Posterior vena cava (tissue), 2 donors: ENCODE results near the gene KLF1. TPM values are rescaled to one million over a fixed set of nuclear protein-coding genes. Genes with fewer than 3 reads are reported as not detected.
"Not testable (repeated sequence)": the region's sequence is repeated elsewhere in the genome, so short reads cannot be mapped to it uniquely, and the experiment has no call there.

ENCODE experiments used
- DNase-seq: peaks from one replicate; pipeline ENCODE4 v3.0.0-alpha.2; 2020; ENCODE audit warnings: low spot score
- intact Hi-C, 2 donors: fragments of 100-400 bp; cut with DNase I; formaldehyde crosslinking; loops; one replicate each; pipeline versions ENCODE4 v1.14.1 to v1.14.2; 2022 to 2023
- total RNA-seq, 2 donors: library from RNA; stranded (reverse); fragmentation: NEBNext Ultra II Directional; extraction: Animal tissue kit (Norgen Biotek cat#: 25700); gene quantifications; one replicate each; pipeline ENCODE4 v1.2.1, GENCODE V29; 2021
- donor health status: DM: yes; HTN: yes; CAD: no.
- donor health status: DM: yes; HTN: yes; CAD: no.

Gene KLF1
- total RNA-seq, 2 donors from 2014 or later = 0.33 TPM; not detected in 1

DNA sequence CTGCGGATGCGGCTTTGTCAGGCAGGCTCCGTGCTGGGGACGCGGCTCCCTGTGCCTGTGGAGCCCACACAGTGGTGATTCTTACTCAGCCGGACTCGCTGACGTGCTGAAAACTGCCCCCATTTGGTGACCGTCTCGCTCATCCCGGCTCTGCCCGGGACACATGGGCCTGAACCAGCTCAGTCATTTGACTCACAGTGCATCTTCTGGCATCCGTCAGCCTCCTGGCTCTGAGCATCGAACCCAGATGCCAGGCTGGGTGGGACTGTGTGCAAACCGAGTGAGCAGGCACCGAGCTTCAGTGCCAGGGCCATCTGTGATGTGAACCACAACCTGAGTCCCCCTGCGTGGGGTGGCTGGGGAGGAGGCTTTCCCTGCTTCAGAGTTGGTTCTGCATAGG lies 9.5 kb upstream of the KLF1 start:
- intact Hi-C loops = no loop called here
- no peak for DNase-seq

DNA sequence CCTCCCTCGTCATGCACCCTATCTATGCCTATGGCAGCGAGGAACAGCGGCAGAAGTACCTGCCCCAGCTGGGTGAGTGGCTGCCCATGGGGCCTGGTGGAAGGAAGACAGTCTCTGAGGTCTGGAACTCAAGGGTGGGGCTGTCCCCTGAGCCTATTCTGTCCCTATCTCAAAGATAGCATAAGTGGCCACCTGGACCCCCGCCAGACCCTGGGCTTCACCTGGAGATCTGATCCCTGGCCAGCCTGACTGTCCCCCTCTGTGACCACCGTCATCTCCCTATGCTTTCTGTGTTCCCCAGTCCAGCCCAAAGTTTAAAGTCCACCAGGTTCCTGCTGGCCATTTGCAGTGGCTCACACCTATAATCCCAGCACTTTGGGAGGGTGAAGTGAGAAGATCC lies 6.6 kb upstream of the KLF1 start:
- DNase-seq = no peak
- intact Hi-C loops = no loop called here

DNA sequence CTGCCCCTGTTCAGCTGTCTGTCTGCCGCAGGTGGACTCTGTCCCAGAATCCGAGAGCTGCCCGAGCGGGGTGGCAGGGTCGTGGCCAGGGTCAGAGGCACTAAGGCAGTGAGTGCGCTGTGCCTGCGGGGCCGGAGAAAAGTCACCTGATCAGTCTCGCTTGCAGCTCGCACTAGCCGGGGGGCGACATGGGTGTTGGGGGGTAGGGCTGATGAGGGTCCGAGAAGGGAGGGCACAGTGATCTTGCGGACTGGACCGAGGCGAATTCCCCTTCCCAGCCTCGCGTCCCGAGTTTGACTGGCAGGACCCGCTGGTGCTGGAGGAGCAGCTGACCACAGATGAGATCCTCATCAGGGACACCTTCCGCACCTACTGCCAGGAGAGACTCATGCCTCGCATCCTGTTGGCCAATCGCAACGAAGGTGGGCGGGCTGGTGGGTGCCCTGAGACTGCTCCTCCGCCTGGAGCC lies 4.6 kb upstream of the KLF1 start:
- intact Hi-C loops = no loop called here
- DNase-seq = no peak

DNA sequence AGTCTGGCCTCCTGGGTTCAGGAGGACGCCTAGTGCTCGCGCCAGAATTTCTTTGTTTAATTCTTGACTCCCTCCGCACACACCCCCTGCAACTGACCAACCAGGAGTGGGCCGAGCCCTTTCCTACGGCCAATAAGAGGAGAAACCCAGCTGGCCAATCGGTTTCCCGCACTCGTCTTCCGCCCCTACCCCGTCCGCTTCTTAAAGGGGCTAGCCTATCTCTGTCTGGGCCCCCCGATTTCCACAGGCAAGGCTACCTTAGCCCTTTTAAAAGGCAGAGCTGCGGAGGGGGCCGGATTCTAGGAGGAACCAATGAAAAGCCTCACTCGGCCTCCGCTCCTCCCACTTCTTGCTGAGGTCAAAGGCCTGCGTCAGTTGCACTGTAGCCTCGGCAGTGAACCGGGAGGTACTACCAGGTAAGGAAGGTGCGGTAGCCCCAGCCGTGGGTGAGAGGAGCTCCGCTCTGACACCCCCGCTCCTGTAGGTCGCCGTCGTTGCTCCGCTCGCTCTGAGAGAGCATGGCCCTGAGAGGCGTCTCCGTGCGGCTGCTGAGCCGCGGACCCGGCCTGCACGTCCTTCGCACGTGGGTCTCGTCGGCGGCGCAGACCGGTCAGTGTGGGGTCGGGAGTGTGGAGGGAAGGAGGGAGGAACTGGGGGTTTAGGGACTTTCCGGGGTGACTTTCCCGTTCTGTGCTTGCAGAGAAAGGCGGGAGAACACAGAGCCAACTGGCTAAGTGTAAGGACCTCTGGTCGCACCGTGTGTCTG lies 4.0 kb upstream of the KLF1 start, which contains the start of gene GCDH:
TSS of gene GCDH (plus strand) at position 374 of the 766 bp plus-strand sequence. CDS start at position 519, 145 bp downstream.
- peak; percentile 99 for DNase-seq
- intact Hi-C loops = no loop called here

DNA sequence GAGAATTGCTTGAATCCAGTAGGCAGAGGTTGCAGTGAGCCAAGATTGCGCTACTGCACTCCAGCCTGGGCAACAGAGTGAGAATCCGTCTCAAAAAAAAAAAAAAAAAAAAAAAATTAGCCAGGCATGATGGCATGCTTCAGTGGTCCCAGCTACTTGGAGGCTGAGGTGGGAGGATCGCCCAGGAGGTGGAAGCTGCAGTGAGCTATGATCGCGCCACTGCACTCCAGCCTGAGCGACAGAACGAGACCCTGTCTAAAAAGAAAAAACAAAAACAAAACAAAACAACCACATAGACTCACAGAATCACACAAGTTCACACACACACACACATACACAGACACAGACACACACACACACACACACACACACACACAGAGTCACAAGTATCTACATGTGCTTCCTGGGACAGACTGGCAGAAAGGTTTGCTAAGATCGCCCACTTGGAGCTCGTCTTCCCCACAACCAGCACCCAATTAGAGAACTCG lies 3.3 kb upstream of the KLF1 start:
- intact Hi-C loops, DNase-seq: not testable (repeated sequence)

DNA sequence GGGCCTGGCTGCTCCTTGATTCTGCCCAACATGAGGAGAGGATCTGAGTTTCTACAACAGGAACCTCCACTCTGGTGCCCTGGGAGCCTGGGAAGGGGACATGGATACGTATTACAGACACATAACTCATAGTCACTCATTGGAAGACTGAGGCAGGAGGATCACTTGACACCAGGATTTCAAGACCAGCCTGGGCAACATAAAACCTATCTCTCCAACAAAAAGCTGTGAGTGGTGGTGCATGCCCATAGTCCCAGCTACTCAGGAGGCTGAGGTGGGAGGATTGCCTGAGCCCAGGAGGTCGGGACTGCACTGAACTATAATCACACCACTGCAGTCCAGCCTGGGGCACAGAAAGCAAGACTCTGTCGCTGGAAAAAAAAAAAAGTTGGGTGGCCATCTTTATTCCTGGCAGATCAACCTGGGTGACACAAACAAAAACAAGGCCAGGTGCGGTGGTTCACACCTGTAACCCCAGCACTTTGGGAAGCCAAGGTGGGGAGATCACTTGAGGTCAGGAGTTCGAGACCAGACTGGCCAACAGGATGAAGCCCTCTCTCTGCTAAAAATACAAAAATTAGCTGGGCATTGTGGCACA lies 1.1 kb upstream of the KLF1 start:
- intact Hi-C loops = loop anchor here in 1 of 2 donors (2.0 kb wide), 1 partner anchor 63 kb away; no protein-coding TSS in a partner anchor

DNA sequence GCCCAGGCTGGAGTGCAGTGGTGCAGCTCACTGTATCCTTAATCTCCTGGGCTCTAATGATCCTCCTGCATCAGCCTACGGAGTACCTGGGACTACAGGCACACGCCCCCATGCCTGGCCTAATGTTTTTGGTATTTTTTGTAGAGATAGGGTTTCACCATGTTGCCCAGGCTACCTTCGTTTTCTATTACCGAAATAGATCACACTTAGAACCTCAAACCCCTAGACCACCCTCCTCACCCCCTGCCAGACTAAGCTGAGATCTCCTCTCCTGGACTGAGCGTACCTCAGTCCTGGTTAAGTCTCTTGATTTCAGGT lies 391 bp downstream of the KLF1 start:
- intact Hi-C loops = no loop called here
- no peak for DNase-seq

More for the DNA sequence above, 1.1 kb upstream of the KLF1 start:
- no peak for DNase-seq

DNA sequence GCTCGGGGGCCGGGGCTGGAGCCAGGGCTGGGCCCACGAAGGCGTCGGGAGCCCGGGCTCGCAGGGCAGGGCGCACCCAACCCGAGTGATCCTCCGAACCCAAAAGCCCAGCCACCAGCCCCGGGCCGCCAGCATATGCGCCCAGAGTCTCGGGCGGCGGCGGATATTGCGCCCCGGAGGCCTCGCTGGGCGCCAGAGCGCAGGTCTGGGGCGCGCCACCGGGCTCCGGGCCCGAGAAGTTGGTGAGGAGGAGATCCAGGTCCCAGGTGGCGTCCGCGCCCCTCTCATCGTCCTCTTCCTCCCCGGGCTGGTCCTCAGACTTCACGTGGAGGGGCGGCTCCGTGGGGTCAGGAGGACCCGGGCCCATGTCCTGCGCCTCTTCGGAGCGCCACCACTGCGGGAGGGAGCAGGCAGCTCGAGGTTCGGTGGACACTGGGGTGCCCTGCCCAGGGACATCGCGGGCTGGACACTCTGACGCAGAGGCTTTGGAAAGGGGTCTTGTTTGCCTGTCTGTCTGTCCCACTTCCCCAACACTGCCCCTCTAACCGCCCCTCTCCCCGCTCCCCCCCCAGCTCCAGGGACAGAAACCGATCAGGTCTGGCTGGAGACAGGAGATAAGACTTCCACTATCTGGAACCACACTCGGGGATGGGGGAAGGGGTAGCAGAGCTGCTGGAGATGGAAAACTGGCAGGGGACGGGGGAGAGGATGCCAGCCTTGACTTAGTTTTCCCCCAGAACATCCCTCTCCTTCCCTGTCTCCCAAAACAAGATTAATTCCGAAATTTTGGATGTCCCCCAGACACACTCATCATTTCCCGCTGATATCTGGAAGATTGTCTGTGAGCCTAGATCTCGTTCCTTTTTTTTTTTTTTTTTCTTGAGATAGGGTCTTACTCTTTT lies 1.0 kb downstream of the KLF1 start:
- intact Hi-C loops = no loop called here

DNA sequence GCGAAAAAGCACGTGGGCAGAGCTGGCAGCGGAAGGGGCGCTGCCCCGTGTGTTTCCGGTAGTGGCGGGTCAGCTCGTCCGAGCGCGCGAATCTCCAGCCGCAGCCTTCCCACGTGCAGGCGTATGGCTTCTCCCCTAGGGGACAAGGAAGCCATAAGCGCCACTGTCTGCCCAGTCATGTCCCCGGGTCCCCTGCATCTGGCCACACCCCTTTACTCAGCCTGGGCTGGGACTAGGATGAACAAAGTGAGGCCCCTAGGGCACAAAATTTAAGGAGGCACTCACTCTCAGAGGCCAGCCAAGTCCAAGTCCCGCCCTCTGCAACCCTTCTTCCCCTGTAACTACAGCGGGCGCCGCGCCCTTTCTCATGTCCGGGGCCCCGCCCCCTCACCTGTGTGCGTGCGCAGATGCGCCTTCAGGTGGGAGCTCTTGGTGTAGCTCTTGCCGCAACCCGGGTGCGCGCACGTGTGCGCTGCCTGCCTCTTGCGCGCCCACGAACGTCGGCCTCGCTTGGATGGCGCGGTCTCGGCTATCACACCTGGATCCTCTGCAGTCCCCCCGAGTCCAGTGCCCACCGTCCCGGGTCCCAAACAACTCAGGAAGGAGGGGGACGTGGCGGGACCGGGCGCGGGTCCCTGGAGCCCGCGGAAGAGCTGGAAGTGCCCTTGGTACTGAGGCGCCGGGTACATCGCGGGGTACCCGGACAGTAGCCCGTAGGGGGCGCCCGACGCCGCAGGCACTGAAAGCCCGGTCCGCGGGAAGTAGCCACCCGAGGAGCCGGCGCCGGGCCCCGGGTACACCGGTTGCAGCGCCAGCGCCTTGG lies 1.9 kb downstream of the KLF1 start:
- DNase-seq = peak; percentile 92
- intact Hi-C loops = no loop called here

More for the DNA sequence above, 1.0 kb downstream of the KLF1 start:
- DNase-seq = no peak

DNA sequence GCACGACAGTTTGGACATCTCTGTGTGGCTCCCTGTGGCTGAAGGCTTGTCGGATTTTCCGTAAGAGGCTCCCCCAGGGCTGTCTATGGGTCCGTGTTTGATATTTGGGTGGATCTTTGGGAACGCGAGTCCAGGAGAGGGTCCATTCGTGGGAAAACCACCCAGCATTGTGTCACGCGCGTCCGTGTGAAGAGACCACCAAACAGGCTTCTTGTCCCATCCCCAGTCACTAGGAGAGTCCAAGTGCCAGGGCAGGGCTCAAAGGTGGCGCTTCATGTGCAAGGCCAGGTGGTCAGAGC lies 2.4 kb downstream of the KLF1 start:
- intact Hi-C loops = no loop called here

DNA sequence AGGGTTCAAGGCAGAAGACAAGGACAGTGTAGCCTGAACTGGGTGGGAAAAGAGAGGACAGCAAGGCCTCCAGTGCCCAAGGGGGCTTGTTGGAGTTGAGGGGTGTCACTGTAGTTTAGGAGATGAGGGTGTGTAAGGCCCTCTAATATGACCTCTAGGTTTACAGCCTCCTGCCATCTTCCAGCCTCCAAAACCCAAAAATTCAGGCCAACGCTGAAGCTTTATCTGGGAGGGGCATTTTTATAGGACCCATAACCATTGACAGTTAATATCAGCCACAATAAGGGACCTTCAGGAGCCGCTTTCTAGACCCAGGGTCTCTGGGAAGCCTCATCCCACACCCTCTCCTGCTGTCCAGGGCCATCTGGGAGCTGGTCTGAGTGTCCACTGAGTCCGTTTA lies 2.8 kb downstream of the KLF1 start:
- intact Hi-C loops = no loop called here
- DNase-seq = no peak

More for the DNA sequence above, 2.4 kb downstream of the KLF1 start:
- no peak for DNase-seq

DNA sequence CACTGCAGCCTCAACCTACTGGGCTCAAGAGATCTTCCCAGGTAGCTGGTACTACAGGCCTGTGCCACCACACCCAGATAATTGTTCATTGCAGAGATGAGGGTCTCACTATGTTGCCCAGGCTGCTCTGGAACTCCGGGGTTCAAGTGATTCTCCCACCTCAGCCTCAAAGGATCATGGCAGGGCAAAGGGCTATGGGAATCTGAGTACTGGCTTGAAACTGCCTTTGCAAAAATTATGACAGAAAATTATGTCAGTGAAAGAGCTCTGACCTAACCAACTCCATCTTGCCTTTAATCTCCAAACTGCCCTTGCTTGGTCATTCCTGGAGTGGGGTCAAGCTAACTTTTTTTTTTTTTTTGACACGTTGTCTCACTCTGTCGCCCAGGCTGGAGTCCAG lies 4.4 kb downstream of the KLF1 start:
- DNase-seq = no peak
- intact Hi-C loops = no loop called here

DNA sequence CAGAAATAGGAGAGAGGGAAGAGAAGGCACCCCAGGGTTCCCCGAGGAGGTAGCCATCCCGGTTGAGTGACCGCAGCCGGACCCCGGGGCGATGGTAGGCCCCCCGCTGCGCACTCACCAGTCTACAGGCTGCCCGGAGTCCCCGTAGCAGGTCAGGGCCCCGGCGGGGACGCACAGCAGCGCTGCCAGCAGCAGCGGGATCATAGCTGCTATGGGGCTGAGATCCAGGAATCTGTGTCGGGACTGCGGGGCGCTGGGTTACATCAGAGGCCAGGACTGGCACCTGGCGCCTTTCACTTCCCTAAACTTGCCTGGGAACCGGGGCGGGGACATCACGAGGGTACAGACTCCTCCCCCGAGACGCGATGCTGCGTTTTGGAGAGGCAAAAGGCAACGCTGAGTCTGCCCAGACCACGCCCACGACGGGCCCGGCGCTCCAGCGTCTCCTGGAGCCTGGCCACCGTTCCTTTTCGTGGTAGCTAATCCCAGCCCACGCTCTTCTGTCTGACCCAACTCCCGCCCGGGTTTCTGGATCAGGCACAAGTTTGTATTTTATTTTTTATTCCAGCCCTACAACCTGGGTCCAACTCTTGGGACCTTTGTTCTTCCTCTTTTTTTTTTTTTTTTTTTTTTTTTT lies 5.7 kb downstream of the KLF1 start, which contains the start of gene DNASE2:
TSS of gene DNASE2 (minus strand) at position 278 of the 637 bp plus-strand sequence. CDS start at position 204, 74 bp downstream.
- DNase-seq = peak; percentile 99
- intact Hi-C loops = no loop called here

DNA sequence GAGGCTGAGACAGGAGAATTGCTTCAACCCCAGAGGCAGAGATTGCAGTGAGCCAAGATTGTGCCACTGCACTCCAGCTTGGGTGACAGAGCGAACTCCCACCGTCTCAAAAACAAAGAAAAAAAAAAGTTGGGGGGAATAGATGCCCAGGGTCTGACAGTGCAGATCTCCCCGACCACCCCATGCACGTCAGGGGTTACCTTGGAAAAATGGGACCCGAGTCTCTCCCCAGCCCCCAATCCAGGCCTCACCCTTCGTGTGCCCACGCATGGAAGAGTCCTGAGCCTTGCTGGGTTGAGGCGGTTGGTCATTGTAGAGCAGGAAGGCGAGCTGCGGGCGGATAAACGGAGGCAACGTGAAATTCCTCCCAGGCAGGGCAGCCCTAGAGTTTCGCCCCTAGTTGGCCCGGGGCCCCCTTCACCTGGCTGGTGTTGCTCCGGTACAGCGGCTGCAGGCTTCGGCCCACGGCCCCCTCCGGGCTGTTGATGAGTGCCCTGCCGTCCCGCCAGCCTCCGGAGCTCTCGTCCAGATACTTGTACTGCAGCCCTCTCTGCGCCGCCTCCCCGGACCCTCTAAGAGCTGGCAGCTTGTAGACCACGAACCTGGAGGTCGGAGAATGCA lies 6.3 kb downstream of the KLF1 start:
- intact Hi-C loops = no loop called here
- no peak for DNase-seq

DNA sequence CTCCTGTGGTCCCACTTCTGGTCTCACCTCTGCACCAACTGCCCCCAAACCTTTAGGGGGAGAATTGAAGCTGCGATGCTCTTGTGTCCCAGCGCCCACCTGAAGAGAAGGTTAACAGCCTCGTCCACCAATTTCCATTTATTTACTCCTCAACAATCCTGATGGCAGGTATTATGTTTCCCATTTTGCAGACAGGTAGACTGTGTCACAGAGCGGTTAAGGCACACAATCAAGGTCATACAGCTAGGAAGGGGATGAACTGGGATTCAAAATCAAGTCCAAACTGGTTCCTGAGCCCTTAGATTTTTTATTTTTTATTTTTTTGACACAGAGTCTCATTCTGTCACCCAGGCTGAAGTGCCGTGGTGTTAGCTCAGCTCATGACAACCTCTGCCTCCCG lies 11.9 kb downstream of the KLF1 start:
- DNase-seq = no peak
- intact Hi-C loops = no loop called here

DNA sequence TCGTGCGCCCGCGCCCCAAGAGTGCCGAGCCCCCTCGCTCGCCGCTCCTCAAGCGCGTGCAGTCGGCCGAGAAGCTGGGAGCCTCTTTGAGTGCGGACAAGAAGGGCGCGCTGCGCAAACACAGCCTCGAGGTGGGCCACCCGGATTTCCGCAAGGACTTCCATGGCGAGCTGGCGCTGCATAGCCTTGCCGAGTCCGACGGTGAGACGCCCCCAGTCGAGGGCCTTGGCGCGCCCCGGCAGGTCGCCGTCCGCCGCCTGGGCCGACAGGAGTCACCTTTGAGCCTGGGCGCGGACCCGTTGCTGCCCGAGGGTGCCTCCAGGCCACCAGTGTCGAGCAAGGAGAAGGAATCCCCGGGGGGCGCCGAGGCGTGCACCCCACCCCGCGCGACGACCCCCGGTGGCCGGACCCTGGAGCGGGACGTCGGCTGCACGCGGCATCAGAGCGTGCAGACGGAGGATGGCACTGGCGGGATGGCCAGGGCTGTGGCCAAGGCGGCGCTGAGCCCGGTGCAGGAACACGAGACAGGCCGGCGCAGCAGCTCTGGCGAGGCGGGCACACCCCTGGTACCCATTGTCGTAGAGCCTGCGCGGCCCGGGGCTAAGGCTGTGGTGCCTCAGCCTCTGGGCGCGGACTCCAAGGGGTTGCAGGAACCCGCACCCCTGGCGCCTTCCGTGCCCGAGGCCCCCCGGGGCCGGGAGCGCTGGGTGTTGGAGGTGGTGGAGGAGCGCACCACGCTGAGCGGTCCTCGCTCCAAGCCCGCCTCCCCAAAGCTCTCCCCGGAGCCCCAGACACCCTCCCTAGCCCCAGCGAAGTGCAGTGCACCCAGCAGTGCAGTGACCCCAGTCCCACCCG lies 12.9 kb downstream of the KLF1 start:
- intact Hi-C loops = no loop called here
- DNase-seq = no peak
